ENCODE results near the gene PTH1R.

Gene PTH1R

GRCh38 chr3:46857485-46858341 lies 19.8 kb upstream of the PTH1R start:
- no peak for DNase-seq
- Mint-ChIP-seq H3K27ac (peak overlapping the region in 1 of 2 donors; percentile 87), H3K9me3 (no peaks in the 10 kb centered on the region), H3K4me3 (no peak overlapping the region), H3K4me1 (no peaks in the 10 kb centered on the region), H3K27me3 (peaks cover 17% of the 10 kb centered on the region)
- no peak for ATAC-seq

DNA sequence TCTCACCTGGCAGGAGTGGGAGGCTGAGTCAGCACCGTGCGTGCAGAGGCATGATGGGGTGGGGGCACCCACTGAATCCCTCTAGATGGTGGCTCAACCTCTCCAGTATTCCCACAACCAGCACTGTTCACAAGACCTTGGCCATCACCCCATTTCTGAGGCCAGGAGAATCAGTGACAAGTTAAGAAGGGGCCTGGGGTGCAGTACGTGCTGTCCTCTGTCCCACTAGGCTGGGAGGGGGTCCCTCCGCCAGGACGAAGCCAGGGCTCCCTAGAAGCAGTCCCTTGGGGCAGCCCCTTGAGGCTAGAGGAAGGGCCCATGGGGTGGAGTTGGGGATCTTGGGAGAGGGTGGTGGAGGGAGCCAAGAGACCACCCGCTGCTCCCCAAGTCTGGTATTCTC lies 19.1 kb upstream of the PTH1R start:
- Mint-ChIP-seq H3K4me3 (no peak overlapping the region), H3K27me3 (peaks cover 17% of the 10 kb centered on the region), H3K27ac (no peak overlapping the region), H3K4me1 (no peaks in the 10 kb centered on the region), H3K9me3 (no peaks in the 10 kb centered on the region)
- ATAC-seq, result no peak
- no peak for DNase-seq

DNA sequence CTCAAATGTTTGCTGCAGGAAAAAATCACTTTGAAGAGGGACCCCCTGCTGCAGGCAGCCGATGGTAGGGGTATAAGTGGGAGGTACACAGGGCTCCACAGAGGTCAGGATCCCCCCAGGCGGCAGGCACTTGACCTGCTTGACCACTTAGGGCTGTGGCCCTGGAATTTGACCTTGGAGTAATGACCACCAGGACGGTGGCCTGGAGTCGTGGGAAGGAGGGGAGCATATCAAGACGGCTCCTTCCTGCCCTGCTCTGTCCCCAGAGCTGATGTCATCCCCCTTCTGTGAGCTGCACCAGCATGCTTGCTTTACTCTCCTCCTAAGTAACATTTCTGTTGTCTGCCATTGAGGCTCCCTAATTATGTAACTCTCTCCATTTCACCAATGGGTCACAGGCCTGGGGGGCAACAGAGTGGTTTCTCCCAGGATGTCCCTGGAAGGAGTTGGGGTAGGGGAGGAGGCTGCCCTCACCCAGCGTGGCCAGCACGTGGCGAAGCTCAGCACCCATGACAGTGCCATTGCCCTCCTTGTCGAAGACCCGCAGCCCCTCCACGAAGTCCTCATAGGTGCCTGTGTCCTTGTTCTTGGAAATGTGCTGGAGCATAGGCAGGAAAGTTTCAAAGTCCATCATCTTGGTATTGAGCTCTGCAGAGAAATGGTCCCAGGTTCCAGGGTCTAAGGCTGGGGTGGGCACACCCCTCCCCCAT lies 18.4 kb upstream of the PTH1R start:
- H3K9me3 Mint-ChIP-seq, result no peaks in the 10 kb centered on the region
- no peak overlapping the region for H3K27ac Mint-ChIP-seq
- DNase-seq (no peak), ATAC-seq (no peak)
- H3K27me3 Mint-ChIP-seq, result peaks cover 17% of the 10 kb centered on the region
- H3K4me3 Mint-ChIP-seq, result no peak overlapping the region
- no peaks in the 10 kb centered on the region for H3K4me1 Mint-ChIP-seq

GRCh38 chr3:46860017-46860809 lies 17.3 kb upstream of the PTH1R start:
- Mint-ChIP-seq H3K4me1 (no peaks in the 10 kb centered on the region), H3K4me3 (no peak overlapping the region), H3K9me3 (no peaks in the 10 kb centered on the region), H3K27ac (no peak overlapping the region), H3K27me3 (peaks cover 17% of the 10 kb centered on the region)
- DNase-seq (no peak), ATAC-seq (peak; percentile 44)

DNA sequence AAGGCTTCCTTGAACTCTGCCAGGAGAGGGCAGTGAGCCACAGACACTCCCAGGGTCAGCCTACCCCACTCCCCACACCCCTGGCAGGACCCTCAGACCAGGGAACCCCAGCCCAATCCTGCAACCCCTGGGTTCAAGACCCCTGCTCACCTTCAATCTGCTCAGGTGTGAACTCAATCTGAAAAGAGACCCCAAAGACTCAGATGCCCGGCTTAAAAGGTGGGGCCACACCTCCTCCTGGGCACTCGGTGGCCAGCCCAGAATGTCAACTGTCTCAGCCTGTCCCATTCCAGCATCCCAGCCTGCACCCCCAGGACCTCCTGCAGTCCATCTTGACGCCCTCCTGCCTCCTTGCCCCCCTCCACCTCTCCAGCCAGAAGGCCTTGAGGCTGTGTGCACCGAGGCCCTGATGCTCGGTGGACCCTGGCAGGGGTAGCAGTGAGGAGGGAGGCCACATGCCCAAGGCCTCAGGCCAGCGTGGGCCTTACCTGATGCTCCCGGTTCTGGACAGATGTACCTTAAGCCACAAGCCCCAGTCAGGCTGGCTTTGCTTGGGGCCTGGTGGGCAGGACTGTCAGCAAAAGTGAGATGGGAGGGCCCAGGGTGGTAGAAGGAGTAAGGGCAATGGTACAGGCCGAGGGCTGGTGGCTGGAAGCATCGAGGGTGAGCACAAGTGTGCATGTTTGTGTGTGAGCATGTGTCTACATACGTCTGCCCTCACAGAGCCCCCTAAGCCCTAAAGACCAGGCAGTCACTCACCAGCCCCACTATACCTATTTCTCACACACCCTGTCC lies 16.5 kb upstream of the PTH1R start:
- Mint-ChIP-seq H3K27ac (no peak overlapping the region), H3K27me3 (peaks cover 17% of the 10 kb centered on the region), H3K9me3 (no peaks in the 10 kb centered on the region), H3K4me3 (no peak overlapping the region), H3K4me1 (no peaks in the 10 kb centered on the region)
- no peak for ATAC-seq
- no peak for DNase-seq

DNA sequence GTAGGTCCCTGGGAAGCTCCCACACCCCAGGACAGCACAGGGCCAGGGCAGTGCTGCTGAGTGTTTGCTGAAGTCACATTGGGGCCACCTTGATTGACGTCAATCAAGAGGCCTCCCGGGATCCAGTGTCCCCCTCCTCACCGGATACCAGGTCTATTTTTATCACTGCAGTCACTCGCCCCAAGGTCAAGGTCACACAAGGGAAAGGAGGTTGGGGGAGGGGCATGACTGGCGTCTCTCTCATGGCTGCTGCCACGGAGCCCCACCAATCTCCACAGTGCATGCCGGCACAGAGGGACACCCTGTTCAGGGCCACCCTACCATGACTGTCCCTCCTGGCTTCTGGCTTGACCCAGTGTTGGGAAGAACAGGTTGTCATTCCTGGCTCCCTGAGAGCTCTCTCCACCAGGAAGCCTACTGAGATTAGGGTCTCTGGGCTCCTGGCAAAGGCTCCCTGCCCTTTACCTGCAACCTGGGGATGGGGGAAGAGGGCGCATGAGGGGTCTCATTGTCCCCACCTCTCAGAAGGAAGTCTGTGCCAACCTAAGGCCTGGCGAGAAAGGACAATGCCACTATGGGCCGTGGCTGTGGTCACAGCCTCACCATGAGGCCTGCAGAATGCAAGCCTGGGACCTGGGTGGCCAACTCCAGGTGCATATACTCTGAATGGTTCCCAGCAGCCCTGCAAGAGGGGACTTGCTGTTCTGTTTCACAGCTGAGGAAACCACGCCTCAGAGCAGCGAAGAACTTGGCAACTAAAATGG lies 15.7 kb upstream of the PTH1R start:
- Mint-ChIP-seq H3K4me3 (no peak overlapping the region), H3K9me3 (no peaks in the 10 kb centered on the region), H3K27me3 (peaks cover 16% of the 10 kb centered on the region), H3K4me1 (no peaks in the 10 kb centered on the region), H3K27ac (no peak overlapping the region)
- DNase-seq (no peak), ATAC-seq (no peak)

DNA sequence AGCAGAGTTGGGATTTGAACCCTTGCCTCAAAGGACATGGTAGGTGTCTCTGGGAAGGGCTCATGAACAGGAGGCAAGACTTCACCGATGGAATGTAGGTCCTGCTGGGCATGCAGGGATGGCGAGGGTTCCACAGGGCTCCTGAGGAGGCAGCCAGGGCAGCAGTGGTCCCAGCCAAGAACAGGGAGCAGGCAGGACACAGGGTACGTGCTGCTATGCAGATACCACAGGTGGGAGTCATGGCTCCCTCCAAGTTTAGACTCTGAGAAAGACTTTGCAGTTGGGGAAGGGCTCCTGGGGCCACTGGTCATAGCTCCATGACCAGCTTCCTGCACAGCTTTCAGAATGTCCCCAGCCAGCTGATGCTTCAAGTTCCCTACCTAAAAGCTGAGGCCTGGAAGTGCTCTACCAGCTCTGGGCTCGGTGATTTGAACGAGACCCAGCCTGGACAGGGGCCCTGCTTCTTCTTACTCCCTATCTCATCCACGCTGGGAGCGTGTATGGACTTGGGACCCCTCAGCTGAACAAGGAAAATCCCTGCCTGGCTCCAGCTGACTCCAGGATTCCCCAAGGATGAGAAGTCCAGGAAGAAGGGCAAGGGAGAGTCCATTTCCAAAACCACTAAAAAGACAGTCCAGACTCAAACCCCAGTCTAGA lies 15.0 kb upstream of the PTH1R start:
- no peak overlapping the region for H3K4me3 Mint-ChIP-seq
- H3K27me3 Mint-ChIP-seq, result peaks cover 9% of the 10 kb centered on the region
- H3K27ac Mint-ChIP-seq, result peak overlapping the region in 1 of 2 donors; percentile 48
- no peaks in the 10 kb centered on the region for H3K9me3 Mint-ChIP-seq
- ATAC-seq, result no peak
- DNase-seq, result no peak
- no peaks in the 10 kb centered on the region for H3K4me1 Mint-ChIP-seq

GRCh38 chr3:46863261-46863782 lies 14.2 kb upstream of the PTH1R start, which contains the start of gene MYL3:
TSS of gene MYL3 (minus strand) at chr3:46863444. CDS start at chr3:46863390, 54 bp downstream.
- Mint-ChIP-seq H3K27ac (peak within 1 kb of the TSS in 1 of 2 donors; percentile 48), H3K9me3 (no peaks in the 10 kb centered on the region), H3K4me1 (no peaks in the 10 kb centered on the region), H3K27me3 (peaks cover under 1% of the 10 kb centered on the region), H3K4me3 (no peak within 1 kb of the TSS)
- DNase-seq (no peak), ATAC-seq (no peak)

GRCh38 chr3:46864061-46864881 lies 13.2 kb upstream of the PTH1R start:
- H3K4me1 Mint-ChIP-seq, result no peaks in the 10 kb centered on the region
- H3K27me3 Mint-ChIP-seq, result no peaks in the 10 kb centered on the region
- DNase-seq (no peak), ATAC-seq (no peak)
- no peaks in the 10 kb centered on the region for H3K9me3 Mint-ChIP-seq
- H3K4me3 Mint-ChIP-seq, result no peak overlapping the region
- peak overlapping the region in 1 of 2 donors; percentile 44 for H3K27ac Mint-ChIP-seq

DNA sequence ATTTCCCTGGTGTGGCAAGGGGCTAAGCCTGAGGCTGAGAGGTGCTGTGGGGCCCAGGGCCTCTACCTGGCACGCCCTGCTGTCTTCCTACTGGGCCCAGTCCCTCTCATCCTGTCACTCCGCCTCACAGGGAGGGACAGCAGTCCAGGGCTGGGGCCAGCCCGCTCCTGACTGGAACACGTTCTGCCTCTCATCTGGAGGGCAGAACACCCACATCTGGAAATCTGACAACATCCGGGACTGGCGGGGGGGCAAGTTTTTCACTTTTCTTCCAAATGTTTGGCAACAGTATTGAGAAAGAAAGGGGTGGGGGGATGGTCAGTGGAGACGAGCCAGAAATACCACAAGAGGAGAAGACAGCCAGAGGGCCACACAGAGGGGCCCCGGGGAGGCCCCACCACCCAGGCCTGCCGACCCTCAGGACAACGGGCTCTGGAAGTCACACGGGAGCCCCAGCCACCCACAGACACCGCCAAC lies 12.5 kb upstream of the PTH1R start:
- H3K4me3 Mint-ChIP-seq, result no peak overlapping the region
- no peaks in the 10 kb centered on the region for H3K4me1 Mint-ChIP-seq
- no peaks in the 10 kb centered on the region for H3K27me3 Mint-ChIP-seq
- peak overlapping the region in 1 of 2 donors; percentile 35 for H3K27ac Mint-ChIP-seq
- DNase-seq (no peak), ATAC-seq (no peak)
- no peaks in the 10 kb centered on the region for H3K9me3 Mint-ChIP-seq

GRCh38 chr3:46865546-46865945 lies 12.0 kb upstream of the PTH1R start:
- Mint-ChIP-seq H3K27me3 (no peaks in the 10 kb centered on the region), H3K9me3 (no peaks in the 10 kb centered on the region), H3K27ac (no peak overlapping the region), H3K4me1 (no peaks in the 10 kb centered on the region), H3K4me3 (no peak overlapping the region)
- ATAC-seq, result no peak
- DNase-seq, result no peak

- no peak overlapping the region for H3K27ac Mint-ChIP-seq
- no peaks in the 10 kb centered on the region for H3K4me1 Mint-ChIP-seq
- H3K27me3 Mint-ChIP-seq, result no peaks in the 10 kb centered on the region
- ATAC-seq (no peak), DNase-seq (no peak)
- no peak overlapping the region for H3K4me3 Mint-ChIP-seq
- no peaks in the 10 kb centered on the region for H3K9me3 Mint-ChIP-seq
Measured at GRCh38 chr3:46866032-46866595, 11.4 kb upstream of the PTH1R start.

Measured in stimulated activated naive CD8-positive, alpha-beta T cell treated with anti-CD3 and anti-CD28 coated beads, Interleukin-15, amount 100 ng/mL, for 72 hours (primary cell).